NCI-H2171 treated with DMSO at 0.1 percent for 48 hours (cell line): ENCODE results near the gene FOXO3B.
"Not testable (repeated sequence)": the region's sequence is repeated elsewhere in the genome, so short reads cannot be mapped to it uniquely, and the experiment has no call there.

Source experiments
- DNase-seq: peaks from one replicate; lab custom pipeline; 2025; lab: John Stamatoyannopoulos, UW

FOXO3B gene

DNA sequence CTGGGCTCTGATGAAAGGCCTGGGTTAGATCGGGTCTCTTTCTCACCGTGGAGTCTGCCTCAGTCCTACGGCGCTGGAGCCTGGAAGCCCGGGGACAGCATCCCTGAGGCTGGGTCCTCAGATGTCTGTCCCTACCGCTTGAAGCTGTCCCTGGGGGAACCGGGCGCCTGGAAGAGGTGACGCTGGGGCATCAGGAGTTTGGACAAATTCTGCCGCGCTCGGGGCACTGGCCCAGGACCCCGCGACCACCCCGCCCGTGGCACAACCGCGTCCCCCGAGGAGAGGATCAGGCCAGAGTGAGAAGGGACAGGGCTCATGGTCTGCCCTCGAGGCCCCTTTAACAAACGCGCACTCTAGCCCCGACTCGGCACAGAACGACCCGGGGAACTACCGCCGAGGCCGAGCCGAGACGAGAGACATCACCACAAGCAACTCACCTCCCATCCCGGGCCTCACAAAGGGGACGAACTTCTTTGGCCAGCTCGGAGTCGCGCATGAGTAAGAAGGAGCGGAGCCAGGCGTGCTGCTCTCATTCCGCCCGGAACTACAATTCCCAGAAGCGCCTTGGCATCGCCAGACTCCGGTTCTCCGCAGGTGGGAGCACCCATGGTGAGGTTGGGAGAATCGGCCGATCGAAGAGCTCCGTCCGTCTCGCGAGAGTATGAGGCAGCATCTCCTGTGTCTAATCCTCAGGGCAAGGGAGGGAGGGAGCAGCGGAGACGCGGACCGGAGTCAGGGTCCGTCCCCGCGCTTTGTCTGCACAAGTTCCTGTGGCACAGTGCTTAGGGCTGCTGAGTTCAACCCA, at the start of gene FOXO3B:
Gene FOXO3B, minus strand, starts transcription at position 548 of the 805 bp plus-strand sequence. CDS start 663 bp downstream, outside the sequence.
- peak; percentile 97 for DNase-seq

DNA sequence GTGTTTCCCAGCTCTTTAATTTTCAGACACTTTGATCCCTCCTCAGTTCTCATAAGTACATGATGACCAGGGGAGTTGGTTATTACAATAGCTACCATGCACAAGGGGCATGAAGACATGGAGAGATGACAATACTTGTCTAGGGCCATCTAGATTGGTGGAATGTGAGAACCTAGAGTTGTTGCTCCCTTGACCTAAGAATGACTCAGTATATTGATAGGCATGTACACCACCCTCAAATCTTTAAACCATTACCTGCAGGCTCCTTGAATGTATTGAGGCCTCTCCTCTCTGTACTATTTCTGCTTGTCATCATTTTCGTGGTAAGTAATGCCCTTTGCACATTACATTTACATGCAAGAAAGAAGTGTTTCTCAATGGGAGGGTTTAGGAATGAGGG, 41.4 kb upstream of the FOXO3B start:
- not testable (repeated sequence) for DNase-seq

DNA sequence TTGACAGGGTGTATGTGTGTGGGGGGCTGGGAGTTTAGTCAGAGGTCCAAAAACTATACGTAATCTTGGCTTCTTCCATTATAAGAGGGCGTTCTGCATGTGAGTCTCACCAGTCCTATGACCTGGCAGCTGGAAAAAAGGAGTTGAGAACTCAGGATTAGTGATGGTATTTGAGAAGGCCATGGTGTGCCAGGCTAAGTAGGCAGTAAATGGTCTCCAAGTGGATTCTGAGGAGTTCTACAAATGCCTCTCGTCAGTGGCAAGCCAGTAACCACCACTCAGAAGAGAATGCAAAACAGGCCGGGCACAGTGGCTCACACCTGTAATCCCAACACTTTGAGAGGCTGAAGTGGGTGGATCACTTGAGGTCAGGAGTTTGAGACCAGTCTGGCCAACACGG, 40.5 kb upstream of the FOXO3B start:
- DNase-seq: not testable (repeated sequence)

DNA sequence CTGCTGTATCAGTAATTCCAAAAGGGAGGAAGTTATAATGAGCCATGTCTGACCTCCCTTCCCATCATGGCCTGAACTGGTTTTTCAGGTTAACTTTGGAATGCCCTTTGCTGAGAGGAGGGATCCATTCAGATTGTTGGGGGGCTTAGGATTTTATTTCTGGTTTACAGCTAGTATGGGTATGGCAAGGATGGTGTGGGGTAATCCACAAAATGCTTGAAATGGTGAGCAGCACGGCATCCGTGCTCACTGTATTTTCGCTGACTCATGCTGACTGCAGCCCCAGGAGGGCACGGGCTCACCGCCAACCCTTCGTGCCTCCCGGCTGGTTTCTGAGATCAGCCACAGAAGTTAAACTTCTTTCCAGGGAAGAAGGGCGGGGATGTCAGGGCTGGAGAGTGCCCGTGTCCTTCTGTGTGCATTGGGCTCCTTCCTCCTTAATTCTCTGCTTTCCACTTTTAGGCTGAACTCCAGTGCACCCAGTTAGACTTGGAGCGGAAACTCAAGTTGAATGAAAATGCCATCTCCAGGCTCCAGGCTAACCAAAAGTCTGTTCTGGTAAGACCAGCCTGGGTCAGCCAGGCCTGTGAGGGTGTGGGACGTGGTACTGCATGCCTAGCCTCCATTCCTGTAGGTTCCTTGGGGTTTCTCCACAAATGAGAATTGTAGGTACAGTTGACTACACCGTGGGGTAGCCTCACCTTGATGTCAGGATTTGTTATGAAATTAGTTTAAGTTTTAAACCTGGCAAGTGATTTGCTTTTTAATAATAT, 39.8 kb upstream of the FOXO3B start:
- DNase-seq: not testable (repeated sequence)

DNA sequence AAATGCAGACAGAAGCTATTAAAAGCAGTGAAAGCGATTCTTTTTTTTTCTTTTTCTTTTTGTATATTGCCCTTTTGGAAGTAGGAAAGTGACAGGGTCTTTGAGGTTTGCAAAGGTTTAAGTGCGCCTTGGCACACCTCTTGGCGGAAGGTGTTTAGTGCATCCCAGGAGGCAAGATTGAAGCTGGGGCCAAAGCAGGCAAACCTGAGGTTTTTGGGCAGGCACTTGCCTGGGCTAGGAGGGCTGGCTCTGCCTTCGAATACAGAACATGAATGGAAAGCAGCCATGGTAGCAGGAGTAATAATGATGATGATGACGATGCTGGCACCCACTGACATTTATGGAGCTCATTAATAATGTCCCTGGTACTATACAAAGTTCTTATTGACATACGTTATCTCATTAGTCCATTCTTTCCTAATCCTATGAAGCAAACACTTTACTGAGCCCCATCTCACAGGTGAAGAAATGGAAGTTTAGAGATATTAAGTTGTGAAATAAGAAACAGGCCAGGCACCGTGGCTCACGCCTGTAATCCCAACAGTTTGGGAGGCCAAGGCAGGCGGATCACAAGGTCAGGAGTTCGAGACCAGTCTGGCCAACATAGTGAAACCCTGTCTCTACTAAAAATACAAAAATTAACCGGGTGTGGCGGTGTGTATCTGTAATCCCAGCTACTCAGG, 37.5 kb upstream of the FOXO3B start:
- DNase-seq: not testable (repeated sequence)

DNA sequence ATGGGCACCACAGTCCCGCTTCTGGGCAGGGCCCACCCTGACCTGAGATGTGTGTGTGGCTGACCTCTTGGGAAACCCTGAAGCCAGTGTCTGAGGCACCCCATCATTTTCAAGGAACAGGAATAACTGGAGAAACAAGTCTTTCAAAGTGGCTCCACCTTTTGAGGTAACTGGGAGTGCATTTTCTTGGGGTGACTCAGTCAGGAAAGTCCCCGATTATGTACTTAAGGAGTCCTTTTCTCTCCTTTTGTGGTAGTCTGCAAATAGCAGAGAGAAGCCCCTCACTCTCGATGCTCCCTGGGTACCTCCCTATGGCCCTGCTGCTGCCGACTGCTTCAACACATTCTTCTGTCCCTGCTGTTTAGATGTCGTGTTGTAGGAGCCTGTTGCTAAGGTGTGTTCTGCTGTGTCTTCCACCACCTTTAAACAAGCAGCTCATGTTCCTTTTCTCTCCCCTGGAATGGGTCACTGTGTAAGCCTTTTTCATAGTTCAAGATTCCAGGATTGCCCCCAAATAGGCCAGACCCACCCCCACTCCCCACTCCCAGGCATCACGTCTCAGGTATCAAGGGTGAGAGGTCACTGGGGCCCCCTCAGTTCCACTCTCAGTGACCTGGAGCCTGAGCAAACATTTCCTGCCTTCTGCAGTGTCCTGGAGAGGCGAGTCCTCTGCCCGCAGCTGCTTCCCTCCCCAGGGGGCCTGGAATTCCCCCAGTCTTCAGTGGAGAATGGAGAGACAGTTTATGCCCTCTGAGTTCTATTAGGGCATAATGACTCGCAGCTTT, 36.7 kb upstream of the FOXO3B start:
- peak; percentile 4 for DNase-seq

DNA sequence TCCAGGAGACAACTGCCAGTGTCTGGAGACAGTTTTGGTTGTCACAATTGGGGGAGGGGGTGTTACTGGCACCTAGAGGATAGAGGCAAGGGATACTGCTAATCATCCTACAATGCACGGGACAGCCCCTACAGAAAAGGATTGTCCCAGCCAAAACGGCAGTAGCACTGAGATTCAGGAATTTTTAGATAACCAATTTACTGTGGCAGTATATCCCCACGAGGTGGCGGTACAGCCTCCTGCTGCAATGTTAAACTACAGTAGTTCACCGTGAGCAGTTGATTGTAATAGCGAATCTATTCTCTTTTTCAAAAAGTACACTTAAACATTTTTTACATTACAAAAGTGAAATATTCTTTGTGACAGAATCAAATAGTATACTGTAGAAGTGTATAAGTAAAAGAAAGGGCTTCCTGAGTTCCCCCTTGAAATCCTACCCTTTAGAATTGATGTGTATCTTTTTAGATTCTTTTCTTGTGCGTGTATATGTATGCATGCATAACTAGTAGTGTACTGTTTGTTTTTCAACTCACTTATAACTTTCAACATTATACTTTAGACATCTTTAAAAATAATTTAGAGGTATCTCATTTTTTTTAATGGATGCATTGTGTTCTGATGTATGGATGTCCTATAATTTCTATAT, 30.4 kb upstream of the FOXO3B start:
- DNase-seq: peak; percentile 40

DNA sequence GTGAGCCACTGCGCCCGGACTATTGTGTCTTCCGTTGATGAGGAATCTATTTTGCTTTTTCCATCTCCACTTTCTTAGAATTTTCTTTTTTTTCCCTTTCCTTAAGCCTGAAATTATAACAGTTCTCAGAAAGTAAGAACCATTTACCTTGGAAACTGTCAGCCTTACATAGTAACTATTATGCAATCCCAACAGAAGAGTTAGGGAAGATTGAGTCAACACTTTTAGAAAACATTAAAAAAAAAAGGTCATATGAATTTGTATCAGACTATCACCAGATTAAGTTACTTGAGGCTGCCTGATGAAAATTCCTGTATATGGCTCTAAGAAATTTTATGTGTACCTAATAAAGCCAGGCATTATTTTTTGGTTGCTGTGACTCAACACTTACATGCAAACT, 26.1 kb upstream of the FOXO3B start:
- DNase-seq: not testable (repeated sequence)

DNA sequence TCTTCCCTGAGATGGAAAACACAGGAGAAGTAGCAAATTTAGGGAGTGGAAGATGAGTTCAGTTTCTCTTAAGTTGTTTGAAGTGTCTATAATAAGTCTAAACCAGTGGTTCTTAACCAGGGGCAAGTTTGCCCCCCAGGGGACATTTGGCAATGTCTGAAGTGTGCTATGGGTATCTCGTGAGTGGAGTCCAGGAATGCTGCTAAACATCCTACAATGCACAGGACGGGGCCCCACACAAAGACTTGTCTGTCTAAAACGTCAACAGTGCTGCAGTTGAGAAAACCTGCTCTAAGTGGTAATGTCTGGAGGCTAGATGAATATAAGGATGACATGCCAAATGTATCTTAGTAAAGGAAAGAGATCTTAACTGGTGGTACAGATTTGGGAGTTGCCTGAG, 23.8 kb upstream of the FOXO3B start:
- not testable (repeated sequence) for DNase-seq

DNA sequence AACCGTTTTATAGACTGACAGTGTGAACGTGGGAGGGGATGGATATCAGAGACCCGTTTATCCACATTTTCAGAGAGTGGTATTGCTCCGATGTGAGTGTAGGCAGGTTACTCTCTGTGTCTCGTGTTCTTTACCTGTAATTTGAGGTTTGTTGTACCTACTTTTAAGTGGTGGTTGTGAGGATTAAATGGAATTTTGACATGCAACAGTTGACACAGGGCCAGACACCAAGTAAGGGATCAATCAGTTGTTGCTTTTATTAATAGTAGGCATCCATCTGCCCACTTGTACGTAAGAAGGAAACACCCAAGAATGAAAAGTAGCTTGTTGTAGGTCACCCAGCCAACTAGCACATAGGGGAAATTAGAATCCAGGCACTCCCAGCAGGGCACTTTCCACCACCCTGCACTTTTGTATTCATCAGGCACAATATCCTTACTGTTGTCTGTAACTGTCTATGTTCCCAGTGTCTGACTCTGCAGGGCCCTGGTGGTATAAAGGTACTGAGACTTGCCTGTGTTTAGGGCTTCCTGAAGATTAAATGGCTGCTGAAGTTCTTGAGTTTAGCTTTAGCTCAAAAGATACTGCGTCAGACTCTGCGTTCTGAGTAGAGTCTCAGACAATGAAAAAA, 16.5 kb upstream of the FOXO3B start:
- DNase-seq: not testable (repeated sequence)

DNA sequence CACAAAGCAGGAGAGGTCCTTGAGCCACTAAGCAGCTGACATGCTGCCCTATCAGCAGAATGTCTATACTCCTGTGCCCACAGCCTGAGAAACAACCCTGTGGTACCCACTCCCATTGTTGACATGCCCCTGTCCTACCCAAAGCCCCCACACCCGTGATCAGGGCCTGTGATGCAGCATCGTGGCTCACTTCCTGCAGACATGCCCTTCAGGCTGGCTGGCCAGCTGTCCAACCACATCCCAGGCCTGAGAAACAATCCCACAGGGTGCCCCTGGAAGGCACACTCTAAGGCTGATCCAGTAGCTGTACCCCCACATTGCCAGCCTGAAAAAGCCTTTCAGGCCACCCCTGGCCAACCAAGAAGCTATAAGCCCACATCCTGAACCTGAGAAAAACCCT, 13.0 kb upstream of the FOXO3B start:
- not testable (repeated sequence) for DNase-seq

DNA sequence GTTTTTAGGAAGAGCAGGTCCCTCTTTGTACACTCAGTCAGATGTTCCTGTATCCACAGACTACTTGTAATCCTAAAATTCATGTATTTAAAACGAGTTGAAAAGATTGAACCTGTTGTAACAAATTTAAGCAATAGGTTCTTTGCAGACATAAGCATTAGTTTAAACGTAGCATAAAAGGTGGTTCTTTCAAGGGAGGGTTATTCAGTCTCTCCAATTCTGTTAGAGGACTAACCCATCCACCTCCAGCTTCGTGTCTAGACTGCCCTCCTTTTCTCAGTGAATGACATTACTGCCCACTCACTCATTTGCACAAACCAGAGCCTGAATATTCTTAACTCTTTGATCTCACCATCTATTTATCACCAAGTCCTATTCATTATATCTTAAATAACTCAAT, 554 bp upstream of the FOXO3B start:
- not testable (repeated sequence) for DNase-seq

DNA sequence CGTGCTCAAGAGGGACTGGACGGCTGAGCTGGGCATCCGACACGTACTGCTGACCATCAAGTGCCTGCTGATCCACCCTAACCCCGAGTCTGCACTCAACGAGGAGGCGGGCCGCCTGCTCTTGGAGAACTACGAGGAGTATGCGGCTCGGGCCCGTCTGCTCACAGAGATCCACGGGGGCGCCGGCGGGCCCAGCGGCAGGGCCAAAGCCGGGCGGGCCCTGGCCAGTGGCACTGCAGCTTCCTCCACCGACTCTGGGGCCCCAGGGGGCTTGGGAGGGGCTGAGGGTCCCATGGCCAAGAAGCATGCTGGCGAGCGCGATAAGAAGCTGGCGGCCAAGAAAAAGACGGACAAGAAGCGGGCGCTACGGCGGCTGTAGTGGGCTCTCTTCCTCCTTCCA, 4.7 kb downstream of the FOXO3B start:
- DNase-seq: not testable (repeated sequence)

DNA sequence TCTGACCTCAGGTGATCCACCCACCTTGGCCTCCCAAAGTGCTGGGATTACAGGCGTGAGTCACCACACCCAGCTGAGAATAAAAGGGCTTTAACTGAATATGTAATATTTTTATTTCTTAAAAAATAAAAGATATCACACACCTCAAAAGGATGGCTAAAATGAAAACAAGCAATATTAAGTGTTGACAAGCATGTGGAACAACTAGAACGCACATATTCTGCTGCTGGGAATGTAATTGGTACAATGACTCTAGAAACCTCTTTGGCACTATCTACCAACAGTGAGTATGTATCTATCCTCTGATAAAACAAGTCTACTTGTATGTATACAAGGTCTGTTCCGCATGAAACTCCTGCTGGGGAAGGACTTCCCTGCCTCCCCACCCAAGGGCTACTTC, 5.2 kb downstream of the FOXO3B start:
- DNase-seq: not testable (repeated sequence)

DNA sequence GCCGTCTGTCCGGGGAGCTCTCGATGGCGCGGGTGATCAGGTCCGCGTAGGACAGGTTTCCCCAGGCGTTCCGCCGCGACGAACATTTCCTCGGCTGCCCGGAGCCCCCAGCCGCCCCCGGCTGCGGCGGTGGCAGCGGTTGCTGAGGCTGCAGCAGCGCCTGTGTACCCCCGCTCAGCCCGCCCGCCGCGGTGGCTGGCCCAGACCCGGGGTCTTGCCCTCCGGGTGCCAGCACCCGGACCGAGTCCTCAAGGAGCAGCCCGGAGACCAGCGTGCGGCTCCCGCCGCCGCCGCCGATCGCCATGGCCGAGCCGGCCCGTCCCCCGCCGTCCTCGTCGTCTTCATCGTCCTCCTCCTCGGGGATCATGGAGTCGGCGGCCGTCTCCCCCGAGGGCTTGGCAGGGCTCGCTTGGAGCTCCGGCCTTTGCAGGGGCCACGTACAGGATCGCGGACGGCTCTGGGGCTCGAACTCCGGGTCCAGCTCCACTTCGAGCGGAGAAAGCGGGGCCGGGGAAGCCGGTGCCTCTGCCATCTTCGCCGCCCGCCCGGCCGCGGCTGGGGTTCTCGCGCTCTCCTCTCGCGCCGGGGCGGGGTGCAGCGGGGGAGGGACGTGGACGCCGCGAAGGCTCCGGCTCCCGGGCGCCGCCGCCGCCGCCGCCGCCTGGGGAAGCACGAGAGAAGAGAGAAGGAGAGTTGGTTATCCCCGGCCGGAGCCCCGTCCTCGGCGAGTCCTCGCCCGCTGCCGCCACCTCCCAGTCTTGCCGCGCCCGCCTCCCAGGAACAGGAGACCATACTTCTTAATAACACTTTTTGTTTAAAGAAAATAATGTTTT, 9.5 kb downstream of the FOXO3B start:
- not testable (repeated sequence) for DNase-seq

DNA sequence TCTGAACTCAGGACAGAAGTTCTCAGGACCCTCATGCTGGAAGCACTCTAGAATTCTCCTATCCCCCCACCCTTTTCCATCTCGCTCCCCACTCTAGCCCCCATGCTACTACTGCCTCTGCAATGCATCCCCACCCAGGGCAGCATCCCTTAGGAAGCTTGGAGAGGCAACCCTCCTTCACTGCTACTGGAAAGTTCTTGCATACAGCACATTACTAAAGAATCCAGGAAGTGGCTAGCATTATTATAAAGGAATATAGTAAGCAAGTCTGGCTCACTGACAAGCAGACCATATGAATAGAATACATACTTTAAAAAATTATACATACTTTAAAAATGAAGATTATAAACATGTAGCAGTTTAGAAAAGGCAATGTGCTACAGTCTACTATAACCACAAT, 13.5 kb downstream of the FOXO3B start:
- not testable (repeated sequence) for DNase-seq

DNA sequence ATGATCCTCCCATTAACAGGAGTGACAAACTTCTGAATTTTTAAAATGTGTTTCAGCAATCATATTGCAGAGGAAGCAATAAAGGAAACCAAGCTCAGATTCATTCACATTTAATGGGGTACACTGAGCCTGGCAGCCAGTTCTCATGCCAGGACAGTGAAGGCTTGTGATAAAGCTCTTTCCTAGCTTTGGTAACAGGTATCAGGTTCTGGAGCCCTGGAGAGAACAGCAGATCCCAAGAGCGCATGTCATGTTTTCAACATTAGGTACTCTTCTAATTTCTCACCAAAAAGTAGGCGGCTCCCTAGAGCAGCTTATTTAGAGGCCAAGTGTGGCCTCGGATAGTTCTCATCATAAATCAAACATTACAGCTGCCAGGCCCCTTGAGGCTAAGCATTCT, 14.6 kb downstream of the FOXO3B start:
- DNase-seq: not testable (repeated sequence)

DNA sequence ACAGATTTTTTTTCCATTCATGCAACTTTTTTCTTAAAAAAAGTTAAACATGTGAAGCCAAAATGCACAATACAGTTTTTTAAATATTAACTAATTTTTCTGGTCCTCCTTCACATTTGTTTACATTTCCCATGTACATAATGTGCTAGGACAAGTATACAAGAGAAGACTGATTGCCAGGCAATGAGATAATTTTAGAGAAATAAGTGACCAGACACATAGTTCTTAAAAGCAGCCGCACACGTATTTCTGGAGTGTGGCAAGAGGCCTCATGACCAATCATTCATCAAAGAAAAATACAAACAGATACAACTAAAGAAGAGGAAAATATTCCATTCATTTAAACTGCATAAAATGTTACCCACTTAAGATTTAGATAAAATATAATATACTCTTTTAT, 15.8 kb downstream of the FOXO3B start:
- not testable (repeated sequence) for DNase-seq

DNA sequence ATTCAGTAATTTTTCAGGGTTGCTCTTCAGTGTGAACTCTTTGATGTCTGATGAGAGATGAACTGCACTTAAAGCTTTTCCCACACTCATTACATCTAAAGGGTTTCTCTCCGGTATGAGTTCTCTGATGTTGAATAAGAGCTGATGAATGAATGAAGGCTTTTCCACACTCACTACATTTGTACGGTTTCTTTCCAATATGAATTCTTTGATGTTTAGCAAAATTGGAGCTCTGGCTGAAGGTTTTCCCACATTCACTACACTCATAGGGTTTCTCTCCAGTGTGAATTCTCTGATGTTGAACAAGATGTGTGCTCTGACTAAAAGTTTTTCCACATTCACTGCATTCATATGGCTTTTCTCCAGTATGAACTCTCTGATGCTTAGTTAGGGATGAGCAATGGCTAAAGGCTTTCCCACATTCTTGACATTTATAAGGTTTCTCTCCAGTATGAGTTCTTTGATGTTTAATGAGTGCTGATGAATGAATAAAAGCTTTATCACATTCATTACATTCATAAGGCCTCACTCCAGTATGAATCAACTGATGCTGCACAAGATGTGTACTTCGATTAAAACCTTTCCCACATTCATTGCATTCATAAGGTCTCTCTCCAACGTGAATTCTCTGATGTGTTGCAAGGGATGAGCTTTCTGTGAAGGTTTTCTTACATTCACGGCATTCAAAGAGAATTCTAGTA, 20.0 kb downstream of the FOXO3B start:
- DNase-seq: not testable (repeated sequence)
